Loucy (cell line): ENCODE measurements around the gene CAB39.

Experiments
- H2AFZ ChIP-seq: fragments of 200-600 bp; sonication (generic); 2 replicates; pipeline ENCODE4 v1.6.0; 2016; ENCODE audit warnings: antibody characterized with exemption, mild to moderate bottlenecking, low read length, moderate library complexity
- H3F3A ChIP-seq: fragments of 200-600 bp; 2 replicates; pipeline ENCODE4 v1.6.0; 2016; ENCODE audit warnings: antibody characterized with exemption, low read depth, mild to moderate bottlenecking
- H3K27me3 ChIP-seq: fragments of 200-600 bp; sonication (generic); 2 replicates; pipeline ENCODE4 v1.6.1; 2014; ENCODE audit warnings: low read length, mild to moderate bottlenecking; ENCODE audit not compliant: insufficient read depth, poor library complexity, severe bottlenecking
- H3K36me3 ChIP-seq: fragments of 200-600 bp; sonication (generic); 2 replicates; pipeline ENCODE4 v1.6.1; 2016; ENCODE audit warnings: low read length; ENCODE audit not compliant: insufficient read depth
- H3K4me1 ChIP-seq: fragments of 200-600 bp; sonication (generic); 2 replicates; pipeline ENCODE4 v1.5.1; 2014; ENCODE audit warnings: low read length, mild to moderate bottlenecking; ENCODE audit not compliant: insufficient read depth, poor library complexity, severe bottlenecking
- H3K4me2 ChIP-seq: fragments of 200-600 bp; sonication (generic); 2 replicates; pipeline ENCODE4 v1.6.0; 2014; ENCODE audit warnings: antibody characterized with exemption, low read length, low read depth, mild to moderate bottlenecking; ENCODE audit not compliant: poor library complexity, severe bottlenecking
- H3K4me3 ChIP-seq: fragments of 200-600 bp; sonication (generic); 2 replicates; pipeline ENCODE4 v1.5.1; 2014; ENCODE audit warnings: low read length, mild to moderate bottlenecking, mixed read lengths; ENCODE audit not compliant: poor library complexity, severe bottlenecking
- H3K79me2 ChIP-seq: fragments of 200-600 bp; sonication (generic); 2 replicates; pipeline ENCODE4 v1.6.1; 2014; ENCODE audit warnings: low read length; ENCODE audit not compliant: insufficient read depth
- H3K9ac ChIP-seq: fragments of 200-600 bp; sonication (generic); 2 replicates; pipeline ENCODE4 v1.6.0; 2014; ENCODE audit warnings: mild to moderate bottlenecking, low read depth, low read length, moderate library complexity; ENCODE audit not compliant: poor library complexity, severe bottlenecking
- H3K9me2 ChIP-seq: fragments of 200-600 bp; sonication (generic); replicated peaks from 2 replicates; pipeline ENCODE4 v1.6.1; 2016; ENCODE audit warnings: low read depth, low read length, mixed read lengths
- H3K9me3 ChIP-seq: fragments of 200-600 bp; sonication (generic); 2 replicates; pipeline ENCODE4 v1.6.1; 2014; ENCODE audit warnings: mild to moderate bottlenecking, antibody characterized with exemption, low read length, low read depth; ENCODE audit not compliant: insufficient read depth
- H4K20me1 ChIP-seq: fragments of 200-600 bp; sonication (generic); 2 replicates; pipeline ENCODE4 v1.6.0; 2014; ENCODE audit warnings: antibody characterized with exemption, low read length, mild to moderate bottlenecking; ENCODE audit not compliant: insufficient read depth, poor library complexity, severe bottlenecking
- CTCF ChIP-seq: fragments of 200-600 bp; sonication (generic); conservative IDR thresholded peaks from 2 replicates; pipeline ENCODE4 v1.5.1; 2014; ENCODE audit warnings: mild to moderate bottlenecking, antibody characterized with exemption, low read length
- EZH2phosphoT487 ChIP-seq: fragments of 200-600 bp; IDR thresholded peaks from 2 replicates; pipeline ENCODE4 v1.6.1; 2018; ENCODE audit warnings: antibody characterized with exemption, mild to moderate bottlenecking, moderate library complexity, borderline replicate concordance

CAB39 gene

DNA sequence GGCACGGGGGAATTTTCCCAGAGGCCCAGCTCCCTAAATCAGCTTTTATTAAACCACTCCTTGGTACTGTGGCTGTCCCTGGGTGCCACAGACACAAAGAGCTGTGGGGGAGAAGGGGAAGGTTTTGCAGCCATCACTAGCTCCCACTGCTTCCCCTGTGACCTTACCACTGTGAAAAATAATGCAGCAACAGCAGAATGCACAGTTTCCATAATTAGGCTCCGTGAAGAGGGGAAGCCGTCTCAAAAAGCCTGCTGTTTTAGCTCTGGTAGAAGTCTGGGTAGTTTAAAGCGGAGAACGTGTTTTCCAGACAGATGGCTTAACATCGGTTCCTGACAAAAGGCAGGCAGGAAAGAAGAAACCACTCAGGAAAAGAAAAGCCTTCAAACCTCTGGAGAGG lies 27.5 kb upstream of the CAB39 start:
- TF ChIP-seq EZH2phosphoT487: no peak
- TF ChIP-seq CTCF: no peak
- H3K9me3 ChIP-seq: no peaks in the 10 kb centered on the region
- H3K4me2 ChIP-seq: no peak overlapping the region
- H3K4me3 ChIP-seq: no peak overlapping the region
- H3K9me2 ChIP-seq: no peaks in the 10 kb centered on the region
- no peaks in the 10 kb centered on the region for H3K27me3 ChIP-seq
- H3K36me3 ChIP-seq: no peaks in the 10 kb centered on the region
- no peak overlapping the region for H3K9ac ChIP-seq
- H3F3A ChIP-seq: no peaks in the 10 kb centered on the region
- H2AFZ ChIP-seq: no peak overlapping the region
- no peaks in the 10 kb centered on the region for H3K79me2 ChIP-seq
- no peaks in the 10 kb centered on the region for H3K4me1 ChIP-seq
- no peaks in the 10 kb centered on the region for H4K20me1 ChIP-seq

DNA sequence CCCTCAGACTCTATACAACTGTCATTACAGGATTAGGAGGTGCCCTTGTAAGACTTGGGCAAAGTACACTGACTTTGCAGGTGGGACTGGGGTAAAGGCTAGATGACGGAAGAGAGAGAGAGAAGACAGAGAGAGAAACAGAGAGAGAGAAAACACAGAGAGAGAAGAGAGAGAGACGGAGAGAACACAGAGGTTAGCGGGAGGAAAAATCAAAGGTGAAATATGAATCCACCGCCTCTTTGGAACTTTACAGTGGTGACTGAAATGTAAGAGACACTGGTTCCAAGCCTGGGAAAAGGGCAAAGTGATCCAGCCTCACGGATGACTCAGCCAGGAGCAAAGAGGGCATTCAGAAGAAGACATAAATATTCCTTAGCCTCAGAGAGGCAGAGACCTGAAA lies 25.1 kb upstream of the CAB39 start:
- Histone ChIP-seq H2AFZ (no peak overlapping the region), H3K4me1 (no peaks in the 10 kb centered on the region), H3K27me3 (no peaks in the 10 kb centered on the region), H3F3A (no peaks in the 10 kb centered on the region), H3K9me2 (no peaks in the 10 kb centered on the region), H3K4me2 (no peak overlapping the region), H3K79me2 (no peaks in the 10 kb centered on the region), H3K4me3 (no peak overlapping the region), H3K36me3 (no peaks in the 10 kb centered on the region), H3K9me3 (no peaks in the 10 kb centered on the region), H3K9ac (no peak overlapping the region), H4K20me1 (no peaks in the 10 kb centered on the region)
- TF ChIP-seq EZH2phosphoT487: no peak
- TF ChIP-seq CTCF: no peak

DNA sequence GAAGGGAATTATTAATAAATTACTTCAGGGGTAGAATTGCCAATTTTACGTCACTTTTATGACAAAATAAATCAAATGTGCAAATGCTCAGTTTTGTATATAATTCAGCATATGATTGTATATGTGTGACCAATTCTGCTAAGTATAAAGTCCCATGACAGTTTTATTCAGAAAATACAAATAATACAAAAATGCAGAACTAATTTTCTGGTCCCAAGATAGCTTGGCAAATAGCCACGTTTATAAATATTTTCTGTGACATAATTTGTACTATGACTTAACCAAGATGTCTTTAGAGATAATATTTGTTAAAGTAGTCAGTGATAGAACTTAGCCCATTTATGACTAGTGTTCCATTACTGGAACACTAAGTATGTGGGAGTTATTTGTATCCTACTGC lies 24.2 kb upstream of the CAB39 start:
- Histone ChIP-seq H3K36me3 (no peaks in the 10 kb centered on the region), H4K20me1 (no peaks in the 10 kb centered on the region), H3K27me3 (no peaks in the 10 kb centered on the region), H3K9me3 (no peaks in the 10 kb centered on the region), H2AFZ (no peak overlapping the region), H3K4me2 (no peak overlapping the region), H3K9ac (no peak overlapping the region), H3F3A (no peaks in the 10 kb centered on the region), H3K4me3 (no peak overlapping the region), H3K79me2 (no peaks in the 10 kb centered on the region), H3K9me2 (no peaks in the 10 kb centered on the region), H3K4me1 (no peaks in the 10 kb centered on the region)
- TF ChIP-seq EZH2phosphoT487 (no peak), CTCF (no peak)
